ENCODE results near the gene EIF4A2.

DNA sequence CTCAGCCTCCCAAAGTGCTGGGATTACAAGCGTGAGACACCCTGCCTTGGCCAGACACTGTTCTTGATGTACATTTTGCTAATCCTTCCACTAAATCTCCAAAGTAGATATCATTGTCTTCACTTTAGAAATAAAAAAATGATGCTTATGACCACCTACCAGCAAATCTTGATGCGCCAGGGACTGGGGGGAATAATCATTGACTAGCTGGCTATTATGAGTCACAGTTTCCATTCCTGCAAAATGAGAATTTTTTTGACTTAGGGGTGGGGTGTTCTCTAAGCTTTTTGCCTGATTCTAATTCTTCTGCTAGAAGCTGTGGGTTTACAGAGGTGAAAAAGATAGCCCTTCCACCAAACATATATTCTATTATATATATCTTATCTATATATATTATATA, 40.0 kb downstream of the EIF4A2 start:
- no peak for TF ChIP-seq EZH2phosphoT487 (IDR thresholded peaks at IDR 0.05; ENCODE audit: low read length)
- TF ChIP-seq, protein P1, sequence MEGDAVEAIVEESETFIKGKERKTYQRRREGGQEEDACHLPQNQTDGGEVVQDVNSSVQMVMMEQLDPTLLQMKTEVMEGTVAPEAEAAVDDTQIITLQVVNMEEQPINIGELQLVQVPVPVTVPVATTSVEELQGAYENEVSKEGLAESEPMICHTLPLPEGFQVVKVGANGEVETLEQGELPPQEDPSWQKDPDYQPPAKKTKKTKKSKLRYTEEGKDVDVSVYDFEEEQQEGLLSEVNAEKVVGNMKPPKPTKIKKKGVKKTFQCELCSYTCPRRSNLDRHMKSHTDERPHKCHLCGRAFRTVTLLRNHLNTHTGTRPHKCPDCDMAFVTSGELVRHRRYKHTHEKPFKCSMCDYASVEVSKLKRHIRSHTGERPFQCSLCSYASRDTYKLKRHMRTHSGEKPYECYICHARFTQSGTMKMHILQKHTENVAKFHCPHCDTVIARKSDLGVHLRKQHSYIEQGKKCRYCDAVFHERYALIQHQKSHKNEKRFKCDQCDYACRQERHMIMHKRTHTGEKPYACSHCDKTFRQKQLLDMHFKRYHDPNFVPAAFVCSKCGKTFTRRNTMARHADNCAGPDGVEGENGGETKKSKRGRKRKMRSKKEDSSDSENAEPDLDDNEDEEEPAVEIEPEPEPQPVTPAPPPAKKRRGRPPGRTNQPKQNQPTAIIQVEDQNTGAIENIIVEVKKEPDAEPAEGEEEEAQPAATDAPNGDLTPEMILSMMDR (IDR thresholded peaks at IDR 0.05; ENCODE audit: low read length), result no peak
